Measurements from ENCODE around the gene STK32B.

DNA sequence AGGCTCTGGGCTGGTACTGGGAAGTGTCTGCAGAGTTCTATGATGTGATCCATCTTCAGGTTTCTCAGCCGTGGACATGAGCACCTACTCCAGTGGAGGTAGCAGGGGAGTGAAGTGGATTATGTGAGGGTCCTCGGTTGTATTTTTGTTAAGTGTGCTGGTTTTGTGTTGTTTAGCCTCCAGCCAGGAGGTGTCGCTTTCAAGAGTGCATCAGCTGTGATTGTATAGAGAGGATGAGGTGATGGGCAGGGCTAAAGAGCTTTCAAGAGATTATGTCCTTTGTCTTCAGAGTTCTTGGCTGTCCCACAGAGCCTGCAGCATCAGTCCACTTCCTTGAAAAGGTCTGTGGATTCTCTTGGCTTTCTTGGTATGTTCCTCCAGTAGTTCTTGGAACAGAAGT lies 256.6 kb downstream of the STK32B start:
- TF ChIP-seq, protein P1, sequence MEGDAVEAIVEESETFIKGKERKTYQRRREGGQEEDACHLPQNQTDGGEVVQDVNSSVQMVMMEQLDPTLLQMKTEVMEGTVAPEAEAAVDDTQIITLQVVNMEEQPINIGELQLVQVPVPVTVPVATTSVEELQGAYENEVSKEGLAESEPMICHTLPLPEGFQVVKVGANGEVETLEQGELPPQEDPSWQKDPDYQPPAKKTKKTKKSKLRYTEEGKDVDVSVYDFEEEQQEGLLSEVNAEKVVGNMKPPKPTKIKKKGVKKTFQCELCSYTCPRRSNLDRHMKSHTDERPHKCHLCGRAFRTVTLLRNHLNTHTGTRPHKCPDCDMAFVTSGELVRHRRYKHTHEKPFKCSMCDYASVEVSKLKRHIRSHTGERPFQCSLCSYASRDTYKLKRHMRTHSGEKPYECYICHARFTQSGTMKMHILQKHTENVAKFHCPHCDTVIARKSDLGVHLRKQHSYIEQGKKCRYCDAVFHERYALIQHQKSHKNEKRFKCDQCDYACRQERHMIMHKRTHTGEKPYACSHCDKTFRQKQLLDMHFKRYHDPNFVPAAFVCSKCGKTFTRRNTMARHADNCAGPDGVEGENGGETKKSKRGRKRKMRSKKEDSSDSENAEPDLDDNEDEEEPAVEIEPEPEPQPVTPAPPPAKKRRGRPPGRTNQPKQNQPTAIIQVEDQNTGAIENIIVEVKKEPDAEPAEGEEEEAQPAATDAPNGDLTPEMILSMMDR (IDR thresholded peaks at IDR 0.05), result no peak
- TF ChIP-seq POLR2A (IDR thresholded peaks at IDR 0.05), result no peak
